GM10266 (cell line): ENCODE measurements around the gene EOGT.

Experiments used
- DNase-seq: peaks from one replicate; pipeline ENCODE4 v3.0.0; 2012; ENCODE audit errors: extremely low spot score
- CTCF ChIP-seq: IDR thresholded peaks from 2 replicates; pipeline ENCODE4 v1.5.1; 2012; ENCODE audit warnings: mild to moderate bottlenecking, low read depth; ENCODE audit not compliant: control insufficient read depth, insufficient read depth; ENCODE audit errors: missing control alignments

EOGT gene

DNA sequence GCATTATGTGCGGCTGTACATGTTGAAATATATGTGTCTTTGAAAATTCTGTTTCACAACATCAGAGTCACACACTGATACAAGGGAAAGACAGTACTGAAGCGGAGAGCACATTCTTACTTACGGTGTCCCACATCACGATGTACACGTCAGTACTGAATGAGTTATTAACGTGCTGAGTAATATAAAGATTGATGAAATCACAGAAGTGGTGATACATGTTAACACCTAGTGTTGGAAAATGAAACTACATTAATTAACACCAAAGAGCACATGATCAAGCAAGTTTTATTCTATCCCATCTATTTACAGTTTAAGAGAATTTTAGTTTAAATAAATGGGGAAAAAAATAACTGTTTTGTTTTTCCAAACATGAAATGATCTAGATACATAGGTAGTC lies 15.6 kb downstream of the EOGT start:
- TF ChIP-seq CTCF = no peak
- DNase-seq = no peak

DNA sequence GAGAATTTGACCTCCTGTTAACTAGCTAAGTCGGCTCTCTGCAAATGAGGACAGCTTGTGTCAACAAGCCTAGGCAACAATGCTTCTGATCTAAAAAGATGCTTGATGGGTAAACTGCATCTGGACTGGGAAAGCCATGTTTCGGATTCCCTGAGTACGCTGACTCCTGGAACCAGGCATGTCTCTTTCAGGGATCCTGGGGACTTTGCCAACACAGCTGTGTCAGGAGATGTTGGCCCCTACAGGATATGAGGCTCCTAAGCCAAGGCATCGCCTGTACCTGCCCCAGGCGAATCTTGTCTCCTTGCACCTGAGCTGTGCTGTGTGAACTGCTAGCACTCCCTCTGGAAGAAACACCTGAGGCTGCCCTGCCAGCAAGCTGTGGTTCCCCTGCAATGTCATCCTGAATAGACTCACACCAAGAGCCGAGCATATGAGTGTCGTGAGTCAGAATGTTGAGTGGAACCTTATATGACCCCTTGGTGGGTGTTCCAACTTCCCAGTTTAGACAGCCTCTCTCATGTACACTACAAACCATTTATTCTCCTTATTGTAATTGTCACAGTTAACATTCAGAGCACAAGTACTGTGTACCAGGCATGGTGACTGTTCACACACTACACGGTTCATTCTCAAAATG lies 17.0 kb downstream of the EOGT start:
- TF ChIP-seq CTCF = no peak
- no peak for DNase-seq

GRCh38 chr3:68988740-68989139 lies 24.7 kb downstream of the EOGT start:
- DNase-seq = no peak
- no peak for TF ChIP-seq CTCF

DNA sequence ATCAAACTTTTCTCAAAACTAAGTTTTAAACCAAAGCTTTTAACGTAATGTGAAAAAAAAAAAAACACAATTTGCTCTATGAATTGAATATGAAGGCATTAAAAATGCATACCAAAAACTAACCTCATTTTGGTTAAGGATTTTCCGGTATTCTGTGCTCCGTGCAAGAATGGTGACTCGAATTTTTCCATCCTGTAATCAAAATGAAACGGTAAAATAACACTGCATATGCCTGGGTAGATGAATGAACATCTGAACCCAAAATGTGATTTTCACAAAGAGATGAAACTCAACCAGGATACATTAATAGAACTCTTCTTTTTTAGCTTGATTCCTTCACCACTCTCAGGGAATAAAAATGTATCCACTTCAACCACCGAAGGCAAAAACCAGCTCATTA lies 26.2 kb downstream of the EOGT start:
- DNase-seq = no peak
- no peak for TF ChIP-seq CTCF

- no peak for DNase-seq
- no peak for TF ChIP-seq CTCF
Measured at GRCh38 chr3:68986496-68987208, 26.8 kb downstream of the EOGT start.

GRCh38 chr3:68985146-68985790 lies 28.2 kb downstream of the EOGT start:
- no peak for DNase-seq
- TF ChIP-seq CTCF = no peak

GRCh38 chr3:68984011-68984530 lies 29.4 kb downstream of the EOGT start:
- DNase-seq = no peak
- no peak for TF ChIP-seq CTCF
